HepG2 (cell line): ENCODE measurements around the gene ASAP2.

Experiments
- CHD2 ChIP-seq: IDR thresholded peaks from 2 replicates; pipeline ENCODE4 v1.6.1; 2011; ENCODE audit warnings: low read depth, low read length, improper control_type of control experiment
- FOXM1 ChIP-seq: sonication (generic); formaldehyde crosslinking; IDR thresholded peaks from 2 replicates; pipeline ENCODE4 v1.5.0; 2020; ENCODE audit warnings: missing genetic modification reagents
- KLF9 ChIP-seq: IDR thresholded peaks from 2 replicates; pipeline ENCODE4 v1.6.1; 2016; ENCODE audit warnings: low read depth
- POLR2A ChIP-seq, 2 experiments: IDR thresholded peaks; 2 replicates each; pipeline ENCODE4 v1.6.1; 2011; ENCODE audit warnings: low read depth in 2 of 2, low read length in 2 of 2, mild to moderate bottlenecking in 1 of 2, moderate library complexity in 1 of 2; ENCODE audit not compliant: insufficient read depth in 1 of 2
- TAF15 ChIP-seq: fragments of 200-400 bp; formaldehyde crosslinking; IDR thresholded peaks from one replicate; pipeline ENCODE4 v1.6.1; 2018; ENCODE audit warnings: mild to moderate bottlenecking, low read depth, low read length; ENCODE audit not compliant: poor library complexity, severe bottlenecking
- TARDBP ChIP-seq: sonication (generic); formaldehyde crosslinking; IDR thresholded peaks from 2 replicates; pipeline ENCODE4 v1.8.0; 2022; ENCODE audit warnings: mild to moderate bottlenecking, missing genetic modification reagents
- TEAD2 ChIP-seq: sonication (generic); formaldehyde crosslinking; IDR thresholded peaks from 2 replicates; pipeline ENCODE4 v1.9.0; 2021; ENCODE audit warnings: missing genetic modification reagents
- ZBTB8A ChIP-seq: sonication (generic); formaldehyde crosslinking; IDR thresholded peaks from 2 replicates; pipeline ENCODE4 v1.4.0; 2020; ENCODE audit warnings: mild to moderate bottlenecking, low read depth, missing genetic modification reagents, borderline replicate concordance
- TF ChIP-seq, protein P1 (sequence below): sonication (generic); formaldehyde crosslinking; IDR thresholded peaks from 2 replicates; pipeline ENCODE4 v1.9.0; 2021; ENCODE audit warnings: missing genetic modification reagents, borderline replicate concordance
- TF ChIP-seq, protein P2 (sequence below), 2 experiments: fragments of 450-650 bp in 1 of 2; sonication (generic) in 1 of 2; formaldehyde crosslinking; IDR thresholded peaks; 2 replicates each; pipeline versions ENCODE4 v1.5.0 to v1.8.0; 2020 to 2022; ENCODE audit warnings: mild to moderate bottlenecking in 1 of 2, missing genetic modification reagents in 1 of 2
- TF ChIP-seq, protein P3 (sequence below): sonication (generic); formaldehyde crosslinking; IDR thresholded peaks from 2 replicates; pipeline ENCODE4 v1.4.0; 2020; ENCODE audit warnings: mild to moderate bottlenecking, missing genetic modification reagents
- TF ChIP-seq, protein P4 (sequence below): sonication (generic); formaldehyde crosslinking; IDR thresholded peaks from 2 replicates; pipeline ENCODE4 v1.5.0; 2020; ENCODE audit warnings: mild to moderate bottlenecking, missing genetic modification reagents, moderate library complexity

DNA sequence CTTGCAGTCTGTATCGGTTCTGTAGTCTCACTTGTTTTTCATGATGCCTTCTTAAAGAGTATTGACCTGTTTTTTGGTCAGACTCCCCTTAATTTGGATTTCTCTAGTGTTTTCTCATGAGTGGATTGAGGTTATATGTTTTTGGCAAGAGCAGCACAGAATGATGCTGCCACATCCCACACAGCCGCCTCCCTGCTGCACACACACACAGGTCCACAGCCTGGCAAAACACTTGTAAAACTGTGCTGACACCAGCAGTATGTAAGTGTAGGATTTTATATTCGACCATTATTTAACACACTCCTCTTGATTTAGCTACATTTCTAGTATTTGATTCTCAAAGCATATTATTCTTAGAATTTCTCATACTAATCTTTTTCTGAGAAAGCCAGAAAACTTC lies 148.7 kb downstream of the ASAP2 start:
- TF ChIP-seq TEAD2 (no peak), FOXM1 (CRISPR knock-in tag) (no peak), TARDBP (CRISPR knock-in tag) (no peak), TAF15 (no peak), POLR2A (IDR thresholded peaks at IDR 0.05; ENCODE audit: insufficient read depth in 1 of 2, low read depth in 2 of 2, low read length in 2 of 2) (no peak), KLF9 (no peak), CHD2 (no peak), ZBTB8A (no peak)
- TF ChIP-seq, protein P1, sequence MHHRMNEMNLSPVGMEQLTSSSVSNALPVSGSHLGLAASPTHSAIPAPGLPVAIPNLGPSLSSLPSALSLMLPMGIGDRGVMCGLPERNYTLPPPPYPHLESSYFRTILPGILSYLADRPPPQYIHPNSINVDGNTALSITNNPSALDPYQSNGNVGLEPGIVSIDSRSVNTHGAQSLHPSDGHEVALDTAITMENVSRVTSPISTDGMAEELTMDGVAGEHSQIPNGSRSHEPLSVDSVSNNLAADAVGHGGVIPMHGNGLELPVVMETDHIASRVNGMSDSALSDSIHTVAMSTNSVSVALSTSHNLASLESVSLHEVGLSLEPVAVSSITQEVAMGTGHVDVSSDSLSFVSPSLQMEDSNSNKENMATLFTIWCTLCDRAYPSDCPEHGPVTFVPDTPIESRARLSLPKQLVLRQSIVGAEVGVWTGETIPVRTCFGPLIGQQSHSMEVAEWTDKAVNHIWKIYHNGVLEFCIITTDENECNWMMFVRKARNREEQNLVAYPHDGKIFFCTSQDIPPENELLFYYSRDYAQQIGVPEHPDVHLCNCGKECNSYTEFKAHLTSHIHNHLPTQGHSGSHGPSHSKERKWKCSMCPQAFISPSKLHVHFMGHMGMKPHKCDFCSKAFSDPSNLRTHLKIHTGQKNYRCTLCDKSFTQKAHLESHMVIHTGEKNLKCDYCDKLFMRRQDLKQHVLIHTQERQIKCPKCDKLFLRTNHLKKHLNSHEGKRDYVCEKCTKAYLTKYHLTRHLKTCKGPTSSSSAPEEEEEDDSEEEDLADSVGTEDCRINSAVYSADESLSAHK (CRISPR knock-in tag), result no peak
- TF ChIP-seq, protein P2, sequence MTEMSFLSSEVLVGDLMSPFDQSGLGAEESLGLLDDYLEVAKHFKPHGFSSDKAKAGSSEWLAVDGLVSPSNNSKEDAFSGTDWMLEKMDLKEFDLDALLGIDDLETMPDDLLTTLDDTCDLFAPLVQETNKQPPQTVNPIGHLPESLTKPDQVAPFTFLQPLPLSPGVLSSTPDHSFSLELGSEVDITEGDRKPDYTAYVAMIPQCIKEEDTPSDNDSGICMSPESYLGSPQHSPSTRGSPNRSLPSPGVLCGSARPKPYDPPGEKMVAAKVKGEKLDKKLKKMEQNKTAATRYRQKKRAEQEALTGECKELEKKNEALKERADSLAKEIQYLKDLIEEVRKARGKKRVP (CRISPR knock-in tag; IDR thresholded peaks at IDR 0.05), result no peak
- TF ChIP-seq, protein P3, sequence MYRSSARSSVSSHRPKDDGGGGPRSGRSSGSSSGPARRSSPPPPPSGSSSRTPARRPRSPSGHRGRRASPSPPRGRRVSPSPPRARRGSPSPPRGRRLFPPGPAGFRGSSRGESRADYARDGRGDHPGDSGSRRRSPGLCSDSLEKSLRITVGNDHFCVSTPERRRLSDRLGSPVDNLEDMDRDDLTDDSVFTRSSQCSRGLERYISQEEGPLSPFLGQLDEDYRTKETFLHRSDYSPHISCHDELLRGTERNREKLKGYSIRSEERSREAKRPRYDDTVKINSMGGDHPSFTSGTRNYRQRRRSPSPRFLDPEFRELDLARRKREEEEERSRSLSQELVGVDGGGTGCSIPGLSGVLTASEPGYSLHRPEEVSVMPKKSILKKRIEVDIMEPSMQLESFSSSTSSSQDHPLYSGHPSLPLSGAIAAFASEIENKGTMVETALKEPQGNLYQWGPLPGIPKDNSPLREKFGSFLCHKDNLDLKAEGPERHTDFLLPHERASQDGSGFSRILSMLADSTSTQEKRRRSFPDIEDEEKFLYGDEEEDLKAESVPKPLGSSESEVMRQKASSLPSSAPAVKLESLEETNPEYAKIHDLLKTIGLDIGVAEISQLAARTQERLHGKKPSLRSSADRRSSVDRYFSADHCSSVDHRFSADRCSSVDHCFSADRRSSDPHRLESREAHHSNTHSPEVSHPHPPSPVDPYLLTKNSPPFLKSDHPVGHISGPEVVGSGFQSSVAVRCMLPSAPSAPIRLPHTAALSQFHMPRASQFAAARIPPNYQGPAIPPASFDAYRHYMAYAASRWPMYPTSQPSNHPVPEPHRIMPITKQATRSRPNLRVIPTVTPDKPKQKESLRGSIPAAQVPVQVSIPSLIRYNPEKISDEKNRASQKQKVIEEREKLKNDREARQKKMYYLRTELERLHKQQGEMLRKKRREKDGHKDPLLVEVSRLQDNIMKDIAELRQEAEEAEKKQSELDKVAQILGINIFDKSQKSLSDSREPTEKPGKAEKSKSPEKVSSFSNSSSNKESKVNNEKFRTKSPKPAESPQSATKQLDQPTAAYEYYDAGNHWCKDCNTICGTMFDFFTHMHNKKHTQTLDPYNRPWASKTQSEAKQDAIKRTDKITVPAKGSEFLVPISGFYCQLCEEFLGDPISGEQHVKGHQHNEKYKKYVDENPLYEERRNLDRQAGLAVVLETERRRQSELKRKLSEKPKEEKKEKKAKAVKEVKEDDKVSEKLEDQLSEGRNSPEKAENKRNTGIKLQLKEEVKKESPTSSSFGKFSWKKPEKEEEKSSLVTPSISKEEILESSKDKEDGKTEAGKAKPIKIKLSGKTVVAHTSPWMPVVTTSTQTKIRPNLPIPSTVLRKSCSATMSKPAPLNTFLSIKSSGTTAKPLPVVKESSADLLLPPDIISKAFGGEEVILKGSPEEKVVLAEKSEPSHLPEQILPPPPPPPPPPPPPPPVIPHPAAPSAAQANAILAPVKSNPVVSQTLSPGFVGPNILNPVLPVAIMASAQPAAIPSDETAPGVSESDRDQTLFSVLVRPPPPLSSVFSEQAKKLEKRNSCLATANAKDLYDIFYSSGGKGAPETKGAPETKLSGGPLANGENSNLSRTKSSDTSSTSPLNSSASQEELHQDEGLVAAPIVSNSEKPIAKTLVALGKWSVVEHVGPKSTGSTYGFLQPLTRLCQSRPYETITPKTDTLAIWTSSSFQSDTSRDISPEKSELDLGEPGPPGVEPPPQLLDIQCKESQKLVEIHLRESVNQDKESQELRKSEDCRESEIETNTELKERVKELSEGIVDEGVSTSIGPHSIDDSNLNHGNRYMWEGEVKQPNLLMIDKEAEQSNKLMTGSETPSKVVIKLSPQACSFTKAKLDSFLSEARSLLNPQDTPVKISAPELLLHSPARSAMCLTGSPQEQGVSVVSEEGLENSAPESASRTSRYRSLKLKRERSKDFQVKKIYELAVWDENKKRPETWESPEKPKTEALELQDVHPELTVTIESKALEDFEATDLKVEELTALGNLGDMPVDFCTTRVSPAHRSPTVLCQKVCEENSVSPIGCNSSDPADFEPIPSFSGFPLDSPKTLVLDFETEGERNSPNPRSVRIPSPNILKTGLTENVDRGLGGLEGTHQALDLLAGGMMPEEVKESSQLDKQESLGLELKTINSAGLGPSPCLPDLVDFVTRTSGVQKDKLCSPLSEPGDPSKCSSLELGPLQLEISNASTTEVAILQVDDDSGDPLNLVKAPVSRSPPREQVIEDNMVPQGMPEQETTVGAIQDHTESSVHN (CRISPR knock-in tag), result no peak
- TF ChIP-seq, protein P4, sequence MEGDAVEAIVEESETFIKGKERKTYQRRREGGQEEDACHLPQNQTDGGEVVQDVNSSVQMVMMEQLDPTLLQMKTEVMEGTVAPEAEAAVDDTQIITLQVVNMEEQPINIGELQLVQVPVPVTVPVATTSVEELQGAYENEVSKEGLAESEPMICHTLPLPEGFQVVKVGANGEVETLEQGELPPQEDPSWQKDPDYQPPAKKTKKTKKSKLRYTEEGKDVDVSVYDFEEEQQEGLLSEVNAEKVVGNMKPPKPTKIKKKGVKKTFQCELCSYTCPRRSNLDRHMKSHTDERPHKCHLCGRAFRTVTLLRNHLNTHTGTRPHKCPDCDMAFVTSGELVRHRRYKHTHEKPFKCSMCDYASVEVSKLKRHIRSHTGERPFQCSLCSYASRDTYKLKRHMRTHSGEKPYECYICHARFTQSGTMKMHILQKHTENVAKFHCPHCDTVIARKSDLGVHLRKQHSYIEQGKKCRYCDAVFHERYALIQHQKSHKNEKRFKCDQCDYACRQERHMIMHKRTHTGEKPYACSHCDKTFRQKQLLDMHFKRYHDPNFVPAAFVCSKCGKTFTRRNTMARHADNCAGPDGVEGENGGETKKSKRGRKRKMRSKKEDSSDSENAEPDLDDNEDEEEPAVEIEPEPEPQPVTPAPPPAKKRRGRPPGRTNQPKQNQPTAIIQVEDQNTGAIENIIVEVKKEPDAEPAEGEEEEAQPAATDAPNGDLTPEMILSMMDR (CRISPR knock-in tag), result no peak
